H1 (cell line): ENCODE results near the gene FGFR2. TPM values are rescaled to one million over a fixed set of nuclear protein-coding genes. Genes with fewer than 3 reads are reported as not detected.

ENCODE experiments used
- CTCF ChIA-PET: fragments of 300-600 bp; sonication (Branson Sonifier 250); formaldehyde crosslinking; loops from one replicate; lab custom pipeline; 2021; ENCODE audit not compliant: partially characterized antibody; lab: Charles Lee
- POLR2A ChIA-PET: fragments of 300-600 bp; sonication (Branson Sonifier 250); formaldehyde crosslinking; loops from one replicate; lab custom pipeline; 2021; ENCODE audit warnings: inconsistent platforms; ENCODE audit not compliant: partially characterized antibody; lab: Charles Lee
- DNase-seq, 2 experiments: peaks; one replicate each; pipeline versions ENCODE4 v3.0.0 to v3.0.0-alpha.2; 2010 to 2022; ENCODE audit warnings: low spot score in 2 of 2, low read depth in 1 of 2, mixed read lengths in 1 of 2
- FAIRE-seq: peaks from 2 replicates; lab custom pipeline; 2011; peaks lifted over from hg19 to GRCh38; lab: Jason Lieb, UNC
- H2AFZ ChIP-seq: 2 replicates; pipeline ENCODE4 v1.8.1; 2012; ENCODE audit warnings: low read length, inconsistent platforms
- H2AK5ac ChIP-seq: 2 replicates; pipeline ENCODE4 v1.6.1; 2013; ENCODE audit warnings: low read depth, low read length
- H2BK120ac ChIP-seq: replicated peaks from 2 replicates; pipeline ENCODE3; 2013; ENCODE audit warnings: low read depth, low read length, inconsistent platforms
- H2BK12ac ChIP-seq: 2 replicates; pipeline ENCODE4 v1.6.1; 2013; ENCODE audit warnings: low read depth, low read length
- H2BK15ac ChIP-seq: 2 replicates; pipeline ENCODE4 v1.6.1; 2013; ENCODE audit warnings: low read length
- H2BK20ac ChIP-seq: 2 replicates; pipeline ENCODE4 v1.6.1; 2013; ENCODE audit warnings: low read length
- H2BK5ac ChIP-seq: 2 replicates; pipeline ENCODE4 v1.6.1; 2013; ENCODE audit warnings: low read depth, low read length
- H3K14ac ChIP-seq: 2 replicates; pipeline ENCODE4 v1.6.1; 2013; ENCODE audit warnings: inconsistent platforms; ENCODE audit not compliant: insufficient read length
- H3K18ac ChIP-seq: 2 replicates; pipeline ENCODE4 v1.6.1; 2013; ENCODE audit warnings: low read length; ENCODE audit errors: extremely low read depth
- H3K23ac ChIP-seq: 2 replicates; pipeline ENCODE4 v1.6.1; 2013; ENCODE audit warnings: inconsistent platforms; ENCODE audit not compliant: insufficient read length
- H3K23me2 ChIP-seq: 2 replicates; pipeline ENCODE4 v1.6.1; 2013; ENCODE audit warnings: low read depth, low read length
- H3K27ac ChIP-seq: 2 replicates; pipeline ENCODE4 v1.6.1; 2011; ENCODE audit warnings: low read depth, low read length, inconsistent platforms
- H3K27me3 ChIP-seq, 4 experiments: replicated peaks in 1 of 4; 1 replicate in 1 of 4; 2 replicates in 3 of 4; pipeline versions ENCODE4 v1.6.1 to v1.8.1; 2011 to 2013; ENCODE audit warnings: low read length in 3 of 4, mild to moderate bottlenecking in 3 of 4, inconsistent platforms in 2 of 4, mixed read lengths in 2 of 4, moderate library complexity in 1 of 4; ENCODE audit not compliant: control insufficient read depth in 3 of 4, insufficient read depth in 3 of 4; ENCODE audit errors: extremely low read depth in 1 of 4
- H3K36me3 ChIP-seq, 4 experiments: 2 replicates each; pipeline versions ENCODE4 v1.6.1 to v1.8.1; 2011 to 2013; ENCODE audit warnings: mild to moderate bottlenecking in 4 of 4, low read length in 3 of 4, moderate library complexity in 2 of 4, control low read depth in 1 of 4, inconsistent platforms in 1 of 4; ENCODE audit not compliant: insufficient read depth in 4 of 4, control insufficient read depth in 2 of 4
- H3K4ac ChIP-seq: replicated peaks from 2 replicates; pipeline ENCODE3; 2013; ENCODE audit warnings: low read length, low read depth, mixed read lengths, inconsistent platforms; ENCODE audit not compliant: insufficient read length
- H3K4me1 ChIP-seq, 4 experiments: replicated peaks in 1 of 4; 1 replicate in 1 of 4; 2 replicates in 3 of 4; pipeline versions ENCODE4 v1.6.1 to v1.8.1; 2011 to 2013; ENCODE audit warnings: low read length in 3 of 4, inconsistent platforms in 2 of 4, mixed read lengths in 1 of 4; ENCODE audit not compliant: insufficient read depth in 4 of 4, control insufficient read depth in 3 of 4
- H3K4me2 ChIP-seq, 2 experiments: 2 replicates each; pipeline versions ENCODE4 v1.6.1 to v1.8.1; 2011 to 2013; ENCODE audit warnings: low read depth in 2 of 2, low read length in 2 of 2, control low read depth in 1 of 2, inconsistent platforms in 1 of 2, mild to moderate bottlenecking in 1 of 2; ENCODE audit not compliant: insufficient read depth in 1 of 2
- H3K4me3 ChIP-seq, 4 experiments: fragments of 200-600, 300-600 bp in 1 of 4; sonication (generic), shearing (Covaris generic), sonication (Bioruptor Twin) in 1 of 4; 2 replicates each; pipeline versions ENCODE4 v1.5.1 to v1.8.1; 2011 to 2016; ENCODE audit warnings: low read length in 4 of 4, low read depth in 3 of 4, control low read depth in 2 of 4, inconsistent platforms in 2 of 4, mild to moderate bottlenecking in 2 of 4, mixed read lengths in 1 of 4, moderate library complexity in 1 of 4; ENCODE audit not compliant: insufficient read depth in 2 of 4; ENCODE audit errors: extremely low read depth in 1 of 4
- H3K56ac ChIP-seq: replicated peaks from 2 replicates; pipeline ENCODE3; 2013; ENCODE audit warnings: low read depth, mild to moderate bottlenecking, mixed read lengths, low read length, inconsistent platforms; ENCODE audit not compliant: insufficient read length
- H3K79me1 ChIP-seq: 2 replicates; pipeline ENCODE4 v1.6.1; 2013; ENCODE audit warnings: low read depth, low read length, control low read depth
- H3K79me2 ChIP-seq, 2 experiments: 2 replicates each; pipeline versions ENCODE4 v1.6.1 to v1.8.1; 2012 to 2013; ENCODE audit warnings: low read length in 2 of 2, mild to moderate bottlenecking in 2 of 2, inconsistent platforms in 1 of 2; ENCODE audit not compliant: insufficient read depth in 2 of 2, control insufficient read depth in 1 of 2
- H3K9ac ChIP-seq, 4 experiments: replicated peaks in 1 of 4; 1 replicate in 1 of 4; 2 replicates in 3 of 4; pipeline versions ENCODE4 v1.6.1 to v1.8.1; 2011 to 2013; ENCODE audit warnings: low read depth in 3 of 4, low read length in 3 of 4, control low read depth in 2 of 4, mild to moderate bottlenecking in 2 of 4, moderate library complexity in 2 of 4, inconsistent platforms in 1 of 4; ENCODE audit errors: extremely low read depth in 1 of 4
- H3K9me3 ChIP-seq, 2 experiments: 2 replicates each; pipeline versions ENCODE4 v1.6.1 to v1.8.1; 2012 to 2013; ENCODE audit warnings: mild to moderate bottlenecking in 2 of 2, moderate library complexity in 2 of 2, control low read depth in 1 of 2, inconsistent platforms in 1 of 2, low read depth in 1 of 2, low read length in 1 of 2, mixed read lengths in 1 of 2; ENCODE audit not compliant: insufficient read depth in 2 of 2
- H4K20me1 ChIP-seq, 2 experiments: replicated peaks in 1 of 2; 2 replicates each; pipeline versions ENCODE3 to v1.8.1; 2011 to 2013; ENCODE audit warnings: inconsistent platforms in 2 of 2, low read length in 2 of 2, mild to moderate bottlenecking in 1 of 2; ENCODE audit not compliant: insufficient read depth in 2 of 2, control insufficient read depth in 1 of 2
- H4K5ac ChIP-seq: 2 replicates; pipeline ENCODE4 v1.6.1; 2013; ENCODE audit warnings: low read length, low read depth, mixed read lengths, inconsistent platforms; ENCODE audit not compliant: insufficient read length
- H4K8ac ChIP-seq: 2 replicates; pipeline ENCODE4 v1.8.0; 2013; ENCODE audit warnings: mild to moderate bottlenecking, moderate library complexity, low read length, inconsistent platforms; ENCODE audit not compliant: insufficient read depth; ENCODE audit errors: extremely low read depth
- H4K91ac ChIP-seq: replicated peaks from 2 replicates; pipeline ENCODE3; 2013; ENCODE audit warnings: low read length, mixed read lengths, inconsistent platforms; ENCODE audit not compliant: insufficient read length
- CREB1 ChIP-seq: IDR thresholded peaks from 2 replicates; pipeline ENCODE4 v1.6.1; 2012; ENCODE audit warnings: inconsistent platforms
- JUN ChIP-seq: IDR thresholded peaks from 2 replicates; pipeline ENCODE4 v1.6.1; 2011; ENCODE audit warnings: low read depth, mild to moderate bottlenecking, improper control_type of control experiment, low read length
- WGBS, 2 experiments: shearing (Covaris generic) in 1 of 2; methylation state at CpG; one replicate each; pipeline versions ENCODE4 v1.1.6 to v1.1.7; 2013 to 2015; ENCODE audit warnings: low lambda C conversion rate in 2 of 2, mixed read lengths in 2 of 2, inconsistent platforms in 1 of 2, low coverage in 1 of 2, missing lambda C conversion rate in 1 of 2; ENCODE audit not compliant: insufficient replicate concordance in 2 of 2, insufficient coverage in 1 of 2, insufficient read length in 1 of 2; ENCODE audit errors: extremely low coverage in 1 of 2, missing lambda C conversion rate in 1 of 2; 5-methylcytosine and 5-hydroxymethylcytosine counted together
- polyA plus RNA-seq, 7 experiments: library from polyadenylated mRNA; depleted of rRNA in 3 of 7; stranded (reverse) in 5 of 7; unstranded in 2 of 7; fragments of >200 nt in 5 of 7; fragments of 200-250 nt in 2 of 7; gene quantifications; 1 replicate in 5 of 7; 2 replicates in 1 of 7; 4 replicates in 1 of 7; pipeline versions ENCODE4 v1.2.1 to v1.2.3, GENCODE V29; 2011 to 2013; ENCODE audit warnings: missing spikeins in 2 of 7, mixed read lengths in 2 of 7
- total RNA-seq: library from RNA; stranded (reverse); fragmentation: NEBNext Ultra II Directional; extraction: Animal tissue kit (Norgen Biotek cat#: 25700); gene quantifications from 2 replicates; pipeline ENCODE4 v1.2.1, GENCODE V29; 2021

FGFR2 gene
- total and polyA plus RNA-seq, 2 of the 8 experiments (the other 6 are each of a cell fraction or from before 2014, with no cell fraction given) = 50.2 to 81.2 TPM

- no peak overlapping the region for H3K4me2 ChIP-seq
- no peak overlapping the region for H2BK20ac ChIP-seq
- no peak overlapping the region for H3K56ac ChIP-seq
- H4K91ac ChIP-seq = no peak overlapping the region
- no peak overlapping the region for H3K14ac ChIP-seq
- 0 out of 7 replicates have a peak, but pooled peaks cover 0 to 2% (median 0%) of the 10 kb centered on the region in 4 experiments for H3K27me3 ChIP-seq
- H4K20me1 ChIP-seq = no peaks in the 10 kb centered on the region
- no peak overlapping the region for H2BK5ac ChIP-seq
- H2BK120ac ChIP-seq = no peak overlapping the region
- H3K27ac ChIP-seq = no peak overlapping the region
- CTCF ChIA-PET = interaction anchor here (1.2 to 1.4 kb wide), 2 partner anchors 214 to 500 kb away, joined by 3 read pairs; no protein-coding TSS in a partner anchor
- H4K5ac ChIP-seq = no peak overlapping the region
- peaks cover 0 to 2% (median 0%) of the 10 kb centered on the region in 4 experiments; a peak in 1 of 7 replicates for H3K4me1 ChIP-seq
- H2BK15ac ChIP-seq = no peak overlapping the region
- H3K79me1 ChIP-seq = no peaks in the 10 kb centered on the region
- FAIRE-seq (no peak), DNase-seq (no peak)
- H2AFZ ChIP-seq = no peak overlapping the region
- no peak overlapping the region for H3K23ac ChIP-seq
- no peaks in the 10 kb centered on the region for H3K9me3 ChIP-seq
- H4K8ac ChIP-seq = no peak overlapping the region
- no peak overlapping the region for H3K18ac ChIP-seq
- no peak overlapping the region for H2BK12ac ChIP-seq
- no peak overlapping the region for H3K4ac ChIP-seq
- WGBS, 2 experiments = 90% methylated on average over 5 of the region's 5 CpGs; no CpG with 5 or more reads in 1 of the 2 experiments
- H3K36me3 ChIP-seq = no peaks in the 10 kb centered on the region
- H3K79me2 ChIP-seq = no peaks in the 10 kb centered on the region
- POLR2A ChIA-PET = no interaction called here
- no peaks in the 10 kb centered on the region for H3K23me2 ChIP-seq
- TF ChIP-seq CREB1 (no peak), JUN (no peak)
- H3K4me3 ChIP-seq = no peak overlapping the region
- no peak overlapping the region for H3K9ac ChIP-seq
- no peak overlapping the region for H2AK5ac ChIP-seq
Observed at GRCh38 chr10:121448766-121449421, 149.3 kb downstream of the FGFR2 start.
